ENCODE measurements around the gene ACACB.
"Not testable (repeated sequence)": the region's sequence is repeated elsewhere in the genome, so short reads cannot be mapped to it uniquely, and the experiment has no call there.

ACACB gene

GRCh38 chr12:109144224-109144623 is 27.8 kb downstream of the ACACB start:
- no peak for DNase-seq

DNA sequence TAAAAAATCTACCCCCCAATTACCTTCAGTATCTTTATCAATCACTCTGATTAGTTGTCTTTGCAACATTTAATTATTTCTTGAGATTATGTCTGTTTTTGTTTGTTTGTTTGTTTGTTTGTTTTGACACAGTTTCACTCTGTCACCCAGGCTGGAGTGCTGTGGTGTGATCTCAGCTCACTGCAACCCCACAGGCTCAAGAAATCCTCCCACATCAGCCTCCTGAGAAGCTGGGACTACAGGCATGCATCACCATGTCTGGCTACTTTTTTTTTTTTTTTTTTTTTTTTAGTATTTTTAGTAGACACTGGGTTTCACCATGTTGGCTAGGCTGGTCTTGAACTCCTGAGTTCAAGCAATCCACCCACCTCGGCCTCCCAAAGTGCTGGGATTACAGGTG is 30.7 kb downstream of the ACACB start:
- not testable (repeated sequence) for DNase-seq

DNA sequence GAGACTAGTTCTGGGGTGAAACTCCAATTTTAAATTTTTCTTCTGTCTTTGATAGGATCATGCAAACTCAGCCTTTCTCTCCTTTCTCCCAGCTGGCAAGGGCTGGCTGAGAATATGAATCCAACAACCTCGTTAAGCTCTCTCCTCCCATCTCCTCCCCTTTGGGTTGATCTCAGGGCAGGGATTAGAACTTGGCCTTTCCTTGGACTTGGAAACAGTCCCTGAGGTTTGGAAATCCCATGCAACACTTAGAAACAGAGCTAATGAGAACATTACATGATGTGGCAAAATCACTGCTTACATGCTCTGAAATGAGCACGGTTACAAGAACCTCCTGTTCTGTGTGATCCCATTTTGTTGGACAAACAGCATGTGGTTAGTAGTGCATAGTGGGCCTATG is 31.6 kb downstream of the ACACB start:
- no peak for DNase-seq

DNA sequence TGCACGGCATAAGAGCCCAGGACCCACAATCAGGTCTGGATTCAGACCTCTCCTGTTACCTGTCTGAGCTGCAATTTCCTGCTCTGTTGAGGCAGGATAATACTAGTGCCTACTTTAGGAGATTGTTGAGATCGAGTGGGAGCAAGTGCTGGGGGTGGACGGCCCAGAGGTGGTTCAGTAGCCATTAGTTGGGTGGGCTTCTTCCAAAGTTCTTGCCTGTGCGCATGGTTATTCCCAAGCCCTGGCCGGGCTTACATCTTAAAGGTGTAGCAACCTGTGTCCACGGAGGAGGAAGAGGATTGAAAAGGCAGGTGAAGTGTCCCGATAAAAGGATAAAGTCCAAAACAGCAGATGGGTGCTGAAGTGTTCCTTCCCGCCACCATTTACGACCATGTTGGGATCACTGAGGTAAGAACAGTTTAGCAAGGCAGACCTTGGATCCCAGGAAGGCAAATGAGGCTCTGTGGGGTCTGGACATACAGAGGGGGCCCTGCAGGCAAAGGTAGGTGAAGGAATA is 33.8 kb downstream of the ACACB start:
- no peak for DNase-seq

- DNase-seq = no peak
These were observed 35.1 kb downstream of the ACACB start for GRCh38 chr12:109151457-109151856.

DNA sequence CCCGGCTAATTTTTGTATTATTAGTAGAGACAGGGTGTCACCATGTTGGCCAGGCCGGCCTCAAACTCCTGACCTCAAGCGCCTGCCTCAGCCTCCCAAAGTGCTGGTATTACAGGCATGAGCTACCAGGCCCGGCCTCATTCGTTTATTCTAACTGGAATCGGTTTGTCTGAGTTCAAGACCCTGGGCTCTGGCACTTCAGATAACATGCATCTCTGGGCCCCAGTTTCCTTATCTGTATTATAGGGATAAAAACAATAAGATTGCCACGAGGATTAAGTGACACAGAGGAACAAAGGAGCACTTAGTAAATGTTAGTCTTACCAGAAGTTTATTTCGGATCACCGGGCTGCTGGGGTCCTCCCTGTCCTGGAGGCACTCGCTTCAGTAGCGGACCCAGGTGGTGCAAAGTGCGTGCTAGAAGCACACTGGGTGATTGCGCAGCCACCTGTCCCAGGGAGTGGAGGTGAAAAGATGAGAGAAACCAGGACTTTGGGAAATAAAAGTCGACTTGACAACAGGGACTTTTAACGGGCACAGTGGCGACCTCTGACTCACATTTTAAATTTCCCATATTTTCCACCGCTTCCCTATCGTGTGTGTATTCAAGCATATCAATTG is 37.5 kb downstream of the ACACB start:
- DNase-seq = no peak

GRCh38 chr12:109154451-109155438 is 38.4 kb downstream of the ACACB start:
- peak; percentile 31 for DNase-seq

DNA sequence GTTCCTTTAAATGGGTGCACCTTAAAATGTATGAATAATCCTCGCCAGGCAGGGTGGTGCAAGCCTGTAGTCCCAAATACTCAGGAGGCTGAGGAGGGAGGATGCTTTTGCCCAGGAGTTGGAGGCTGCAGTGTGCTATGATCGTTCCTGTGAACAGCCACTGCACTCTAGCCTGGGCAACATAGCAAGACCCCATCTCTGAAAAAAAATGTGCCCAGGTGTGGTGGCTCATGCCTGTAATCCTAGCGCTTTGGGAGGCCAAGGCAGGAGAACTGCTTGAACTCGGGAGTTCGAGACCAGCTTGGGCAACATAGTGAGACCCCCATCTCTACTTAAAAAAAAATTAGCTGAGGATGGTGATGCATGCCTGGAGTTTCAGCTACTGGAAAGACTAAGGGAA is 39.6 kb downstream of the ACACB start:
- DNase-seq = no peak

GRCh38 chr12:109156586-109156985 is 40.2 kb downstream of the ACACB start:
- no peak for DNase-seq

GRCh38 chr12:109157986-109158385 is 41.6 kb downstream of the ACACB start:
- DNase-seq = no peak

- no peak for DNase-seq
These were observed 44.0 kb downstream of the ACACB start for GRCh38 chr12:109160433-109160832.

GRCh38 chr12:109160873-109161272 is 44.5 kb downstream of the ACACB start:
- DNase-seq = no peak

GRCh38 chr12:109162551-109162950 is 46.2 kb downstream of the ACACB start:
- no peak for DNase-seq

DNA sequence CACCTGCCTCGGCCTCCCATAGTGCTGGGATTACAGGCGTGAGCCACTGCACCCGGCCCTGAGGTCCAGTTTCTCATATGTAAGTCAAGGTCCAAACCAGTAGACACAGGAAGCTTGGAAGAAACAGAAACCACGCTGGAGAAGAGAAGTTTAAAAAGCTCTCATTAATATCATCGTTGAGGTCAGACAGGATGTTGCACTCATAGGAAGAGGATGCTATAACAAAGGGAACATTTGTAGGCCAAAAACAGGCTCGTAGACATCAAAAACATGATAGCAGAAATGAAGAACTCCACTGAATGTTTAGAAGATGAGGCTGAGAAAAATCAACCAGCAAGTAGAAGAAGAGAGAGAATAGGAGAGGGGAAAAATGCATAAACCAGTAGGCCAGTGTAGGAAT is 46.8 kb downstream of the ACACB start:
- no peak for DNase-seq

- DNase-seq = no peak
These were observed 49.2 kb downstream of the ACACB start for GRCh38 chr12:109165599-109165998.

GRCh38 chr12:109166371-109166770 is 50.0 kb downstream of the ACACB start:
- DNase-seq = no peak

GRCh38 chr12:109167781-109168180 is 51.4 kb downstream of the ACACB start:
- no peak for DNase-seq

GRCh38 chr12:109169262-109169661 is 52.9 kb downstream of the ACACB start:
- no peak for DNase-seq

GRCh38 chr12:109169686-109170085 is 53.3 kb downstream of the ACACB start:
- no peak for DNase-seq

GRCh38 chr12:109170324-109170723 is 53.9 kb downstream of the ACACB start:
- no peak for DNase-seq

- not testable (repeated sequence) for DNase-seq
These were observed 56.4 kb downstream of the ACACB start for GRCh38 chr12:109172787-109173186.

- no peak for DNase-seq
These were observed 57.3 kb downstream of the ACACB start for GRCh38 chr12:109173443-109174240.

DNA sequence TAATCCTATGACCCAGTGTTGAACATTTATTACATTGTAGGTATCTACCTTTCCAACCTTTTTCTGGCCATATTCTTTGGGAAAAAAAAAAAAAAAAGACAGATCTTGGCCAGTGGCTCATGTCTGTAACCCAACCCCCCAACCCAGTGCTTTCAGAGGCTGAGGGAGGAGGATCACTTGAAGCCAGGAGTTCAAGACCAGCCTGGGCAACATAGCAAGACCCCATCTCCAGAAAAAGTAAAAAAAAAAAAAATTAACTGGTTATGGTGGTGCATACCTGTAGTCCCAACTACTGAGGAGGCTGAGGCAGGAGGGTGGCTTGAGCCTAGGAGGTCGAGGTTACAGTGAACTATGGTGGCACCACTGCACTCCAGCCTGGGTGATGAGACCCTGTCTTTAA is 58.1 kb downstream of the ACACB start:
- no peak for DNase-seq
